GM12878 (cell line): ENCODE measurements around the gene ANGPTL2. TPM values are rescaled to one million over a fixed set of nuclear protein-coding genes. Genes with fewer than 3 reads are reported as not detected.
A peak's percentile ranks its signal among the peaks of the same experiment; 100 is the strongest.

Experiments
- BCLAF1 ChIP-seq: fragments of 450-650 bp; IDR thresholded peaks from 2 replicates; pipeline ENCODE4 v1.6.1; 2017; ENCODE audit warnings: antibody characterized with exemption, mild to moderate bottlenecking, moderate library complexity
- BHLHE40 ChIP-seq, 2 experiments: fragments of 450-650 bp in 1 of 2; IDR thresholded peaks; 2 replicates each; pipeline ENCODE4 v1.6.1; 2011 to 2017; ENCODE audit warnings: low read depth in 2 of 2, borderline replicate concordance in 1 of 2, improper control_type of control experiment in 1 of 2, low read length in 1 of 2, mild to moderate bottlenecking in 1 of 2
- CREB1 ChIP-seq: IDR thresholded peaks from 2 replicates; pipeline ENCODE4 v1.6.1; 2012; ENCODE audit warnings: low read depth, mild to moderate bottlenecking, inconsistent platforms
- EED ChIP-seq: sonication (generic); IDR thresholded peaks from 2 replicates; pipeline ENCODE4 v1.6.1; 2016; ENCODE audit warnings: antibody characterized with exemption, low read depth
- ESRRA ChIP-seq: IDR thresholded peaks from 2 replicates; pipeline ENCODE4 v1.6.1; 2012; ENCODE audit warnings: mild to moderate bottlenecking, low read length, improper control_type of control experiment
- IKZF1 ChIP-seq: fragments of 450-650 bp; conservative IDR thresholded peaks from 2 replicates; pipeline ENCODE4 v1.6.1; 2017; ENCODE audit warnings: antibody characterized with exemption, mild to moderate bottlenecking
- IKZF2 ChIP-seq, 2 experiments: fragments of 450-650 bp; IDR thresholded peaks; 2 replicates each; pipeline ENCODE4 v1.6.1; 2017; ENCODE audit warnings: mild to moderate bottlenecking in 2 of 2, moderate library complexity in 2 of 2
- KAT2A ChIP-seq: conservative IDR thresholded peaks from 2 replicates; pipeline ENCODE4 v1.6.1; 2011; ENCODE audit warnings: low read depth, low read length; ENCODE audit not compliant: control insufficient read depth
- MEF2B ChIP-seq: fragments of 450-650 bp; IDR thresholded peaks from 2 replicates; pipeline ENCODE4 v1.6.1; 2018; ENCODE audit warnings: mild to moderate bottlenecking, moderate library complexity; ENCODE audit not compliant: partially characterized antibody, poor library complexity, severe bottlenecking
- MLLT1 ChIP-seq: fragments of 450-650 bp; IDR thresholded peaks from 2 replicates; pipeline ENCODE4 v1.6.1; 2016; ENCODE audit warnings: mild to moderate bottlenecking
- MYB ChIP-seq: fragments of 150-350 bp; IDR thresholded peaks from 2 replicates; pipeline ENCODE4 v1.6.1; 2014; ENCODE audit warnings: mild to moderate bottlenecking, low read depth, low read length, borderline replicate concordance
- PAX5 ChIP-seq: IDR thresholded peaks from 2 replicates; pipeline ENCODE4 v1.6.1; 2011; ENCODE audit warnings: low read depth, low read length, borderline replicate concordance
- POLR2A ChIP-seq: IDR thresholded peaks from 2 replicates; pipeline ENCODE4 v1.6.1; 2011; ENCODE audit warnings: low read depth, mild to moderate bottlenecking, low read length
- RAD21 ChIP-seq: IDR thresholded peaks from 2 replicates; pipeline ENCODE4 v1.6.1; 2011; ENCODE audit warnings: mild to moderate bottlenecking, low read depth, low read length, moderate library complexity; ENCODE audit not compliant: insufficient read depth
- RUNX3 ChIP-seq: IDR thresholded peaks from 2 replicates; pipeline ENCODE4 v1.6.1; 2012; ENCODE audit warnings: low read length, inconsistent platforms
- SMAD5 ChIP-seq: IDR thresholded peaks from 2 replicates; pipeline ENCODE4 v1.6.1; 2016; ENCODE audit warnings: antibody characterized with exemption, low read depth
- SMARCA5 ChIP-seq: fragments of 450-650 bp; IDR thresholded peaks from 2 replicates; pipeline ENCODE4 v1.6.1; 2017; ENCODE audit warnings: mild to moderate bottlenecking
- SPI1 ChIP-seq: IDR thresholded peaks from 2 replicates; pipeline ENCODE4 v1.6.1; 2011; ENCODE audit warnings: low read depth, mild to moderate bottlenecking, low read length, moderate library complexity, borderline replicate concordance; ENCODE audit not compliant: insufficient read depth
- STAT3 ChIP-seq: IDR thresholded peaks from 2 replicates; pipeline ENCODE4 v1.6.1; 2011; ENCODE audit warnings: low read depth, low read length, improper control_type of control experiment
- ZBTB4 ChIP-seq: fragments of 450-650 bp; formaldehyde crosslinking; IDR thresholded peaks from 2 replicates; pipeline ENCODE4 v1.4.0; 2022; ENCODE audit warnings: mild to moderate bottlenecking, moderate library complexity
- ZNF24 ChIP-seq: fragments of 450-650 bp; IDR thresholded peaks from 2 replicates; pipeline ENCODE4 v1.6.1; 2017; ENCODE audit warnings: antibody characterized with exemption, mild to moderate bottlenecking
- polyA plus RNA-seq, 11 experiments: library from polyadenylated mRNA; depleted of rRNA in 4 of 11; unstranded in 6 of 11; stranded (reverse) in 5 of 11; fragments of >200 nt; fragmentation: Nextera tagmentation in 4 of 11; fragmentation: Illumina TruSeq in 1 of 11; extraction: Ambion mirVana in 4 of 11; extraction: Trizol in 1 of 11; gene quantifications; 1 replicate in 1 of 11; 2 replicates in 10 of 11; pipeline versions ENCODE4 v1.2.1 to v1.2.3, GENCODE V29; 2011 to 2016; ENCODE audit warnings: inconsistent platforms in 2 of 11, missing spikeins in 2 of 11, low read depth in 1 of 11
- total RNA-seq, 4 experiments: library from RNA; depleted of rRNA in 3 of 4; stranded (reverse); fragments of >200 nt in 3 of 4; fragmentation: Illumina TruSeq in 1 of 4; extraction: Trizol in 1 of 4; gene quantifications; 2 replicates each; pipeline versions ENCODE4 v1.2.1 to v1.2.3, GENCODE V29; 2013 to 2021
- TF ChIP-seq, protein P1 (sequence below), 3 experiments: IDR thresholded peaks in 2 of 3; conservative IDR thresholded peaks in 1 of 3; 2 replicates each; pipeline ENCODE4 v1.5.1; 2011; ENCODE audit warnings: low read depth in 3 of 3, low read length in 3 of 3, mild to moderate bottlenecking in 3 of 3, control low read depth in 2 of 3, moderate library complexity in 2 of 3, inconsistent platforms in 1 of 3, mixed read lengths in 1 of 3; ENCODE audit not compliant: control insufficient read depth in 2 of 3, insufficient read depth in 1 of 3; ENCODE audit errors: extremely low read depth in 1 of 3

Gene ANGPTL2
- total and polyA plus RNA-seq, 10 of the 15 experiments (the other 5 are each of a cell fraction or from before 2014, with no cell fraction given), result 0.13 to 2.6 (median 0.82) TPM; not detected in 1

DNA sequence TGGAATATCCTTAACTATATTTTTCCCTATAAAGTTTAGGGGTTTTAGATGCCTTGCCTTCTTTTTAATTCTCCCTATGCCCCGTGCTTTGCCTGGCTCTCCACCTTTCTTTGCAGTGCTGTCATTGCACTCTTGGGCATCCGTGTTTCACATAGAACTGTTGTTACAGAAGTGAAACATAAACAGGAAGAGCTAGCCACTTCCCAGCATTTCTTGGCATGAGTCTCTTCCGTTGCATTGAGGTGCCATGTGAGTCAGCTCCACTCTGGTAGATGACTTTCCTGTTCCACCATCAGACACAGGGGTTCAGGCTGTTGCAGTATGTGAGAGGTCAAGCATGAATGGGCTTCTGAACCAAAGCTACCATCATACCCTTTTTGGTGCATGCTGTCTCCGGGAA lies 73.4 kb downstream of the ANGPTL2 start (continued):
- TF ChIP-seq BHLHE40 (IDR thresholded peaks at IDR 0.05; ENCODE audit: borderline replicate concordance in 1 of 2, low read depth in 2 of 2, low read length in 1 of 2) (no peak), RAD21 (peak; percentile 29), IKZF1 (0 out of 2 replicates have a peak, but pooled peaks have one; percentile 38), IKZF2 (IDR thresholded peaks at IDR 0.05) (peak; percentile 58 to 61), CREB1 (no peak), RUNX3 (peak; percentile 38; the same call in 1 of the 2 replicates), ESRRA (no peak), BCLAF1 (no peak), SMARCA5 (no peak), ZNF24 (no peak), POLR2A (no peak), MEF2B (no peak), STAT3 (no peak), KAT2A (no peak), ZBTB4 (CRISPR knock-in tag) (no peak), PAX5 (peak; percentile 63; the same call in 1 of the 2 replicates), SMAD5 (no peak), MLLT1 (no peak), SPI1 (peak; percentile 58; the same call in 1 of the 2 replicates), MYB (no peak), EED (peak; percentile 79)
- TF ChIP-seq, protein P1, sequence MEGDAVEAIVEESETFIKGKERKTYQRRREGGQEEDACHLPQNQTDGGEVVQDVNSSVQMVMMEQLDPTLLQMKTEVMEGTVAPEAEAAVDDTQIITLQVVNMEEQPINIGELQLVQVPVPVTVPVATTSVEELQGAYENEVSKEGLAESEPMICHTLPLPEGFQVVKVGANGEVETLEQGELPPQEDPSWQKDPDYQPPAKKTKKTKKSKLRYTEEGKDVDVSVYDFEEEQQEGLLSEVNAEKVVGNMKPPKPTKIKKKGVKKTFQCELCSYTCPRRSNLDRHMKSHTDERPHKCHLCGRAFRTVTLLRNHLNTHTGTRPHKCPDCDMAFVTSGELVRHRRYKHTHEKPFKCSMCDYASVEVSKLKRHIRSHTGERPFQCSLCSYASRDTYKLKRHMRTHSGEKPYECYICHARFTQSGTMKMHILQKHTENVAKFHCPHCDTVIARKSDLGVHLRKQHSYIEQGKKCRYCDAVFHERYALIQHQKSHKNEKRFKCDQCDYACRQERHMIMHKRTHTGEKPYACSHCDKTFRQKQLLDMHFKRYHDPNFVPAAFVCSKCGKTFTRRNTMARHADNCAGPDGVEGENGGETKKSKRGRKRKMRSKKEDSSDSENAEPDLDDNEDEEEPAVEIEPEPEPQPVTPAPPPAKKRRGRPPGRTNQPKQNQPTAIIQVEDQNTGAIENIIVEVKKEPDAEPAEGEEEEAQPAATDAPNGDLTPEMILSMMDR (IDR thresholded peaks at IDR 0.05 in 2 of 3, conservative IDR thresholded peaks at IDR 0.05 in 1 of 3; ENCODE audit: control insufficient read depth in 2 of 3, extremely low read depth in 1 of 3, insufficient read depth in 1 of 3, low read depth in 3 of 3, low read length in 3 of 3), result peak in 2 of 3 experiments; percentile 10 to 26; a peak in 1 of 6 replicates
